K562 (cell line): ENCODE results near the gene HMGA1. TPM values are rescaled to one million over a fixed set of nuclear protein-coding genes. Genes with fewer than 3 reads are reported as not detected.

Experiments
- ATF3 ChIP-seq, 2 experiments: fragments of 450-650 bp in 1 of 2; sonication (generic) in 1 of 2; formaldehyde crosslinking in 1 of 2; IDR thresholded peaks in 1 of 2; conservative IDR thresholded peaks in 1 of 2; 2 replicates each; pipeline versions ENCODE4 v1.6.1 to v1.8.1; 2016 to 2023; ENCODE audit warnings: mild to moderate bottlenecking in 2 of 2, moderate library complexity in 2 of 2, inconsistent platforms in 1 of 2, missing genetic modification reagents in 1 of 2
- CBFA2T3 ChIP-seq: fragments of 450-650 bp; IDR thresholded peaks from 2 replicates; pipeline ENCODE4 v1.6.1; 2017
- CBX1 ChIP-seq: sonication (generic); IDR thresholded peaks from 2 replicates; pipeline ENCODE4 v1.6.1; 2016; ENCODE audit warnings: antibody characterized with exemption, low read depth, mild to moderate bottlenecking
- CBX2 ChIP-seq: fragments of 200-600 bp; sonication (generic); IDR thresholded peaks from one replicate; pipeline ENCODE4 v1.6.1; 2012; ENCODE audit warnings: mild to moderate bottlenecking, low read length, inconsistent platforms; ENCODE audit not compliant: insufficient read depth, poor library complexity, severe bottlenecking
- CTCFL ChIP-seq: IDR thresholded peaks from 2 replicates; pipeline ENCODE4 v1.6.1; 2011; ENCODE audit warnings: borderline replicate concordance, low read depth, mild to moderate bottlenecking, moderate library complexity, low read length; ENCODE audit not compliant: insufficient read depth, poor library complexity, severe bottlenecking
- ELF1 ChIP-seq: fragments of 200-800 bp; sonication (Bioruptor generic); IDR thresholded peaks from 2 replicates; pipeline ENCODE4 v1.6.1; 2016; ENCODE audit warnings: missing genetic modification characterization, missing compliant biosample characterization
- ELF2 ChIP-seq: fragments of 250-450 bp; sonication (Bioruptor Pico); IDR thresholded peaks from 2 replicates; pipeline ENCODE4 v1.5.0; 2021; ENCODE audit warnings: mild to moderate bottlenecking
- ELF4 ChIP-seq: fragments of 450-650 bp; formaldehyde crosslinking; IDR thresholded peaks from 2 replicates; pipeline ENCODE4 v1.4.0; 2022; ENCODE audit warnings: missing genetic modification characterization
- FOXA1 ChIP-seq: fragments of 450-650 bp; IDR thresholded peaks from 2 replicates; pipeline ENCODE4 v1.6.1; 2016; ENCODE audit warnings: mild to moderate bottlenecking, borderline replicate concordance
- MAX ChIP-seq: sonication (generic); formaldehyde crosslinking; IDR thresholded peaks from 2 replicates; pipeline ENCODE4 v1.9.0; 2022; ENCODE audit warnings: mild to moderate bottlenecking, missing genetic modification reagents
- MTA2 ChIP-seq: fragments of 450-650 bp; IDR thresholded peaks from 2 replicates; pipeline ENCODE4 v1.6.1; 2016; ENCODE audit warnings: low read depth
- NR0B1 ChIP-seq: fragments of 450-650 bp; IDR thresholded peaks from one replicate; pipeline ENCODE4 v1.6.1; 2018; ENCODE audit warnings: mild to moderate bottlenecking, moderate library complexity; ENCODE audit not compliant: partially characterized antibody
- RHOXF2B ChIP-seq: fragments of 250-450 bp; sonication (Bioruptor Pico); conservative IDR thresholded peaks from 2 replicates; pipeline ENCODE4 v1.5.1; 2021
- SP2 ChIP-seq: IDR thresholded peaks from 2 replicates; pipeline ENCODE4 v1.6.1; 2011; ENCODE audit warnings: mild to moderate bottlenecking, low read depth, low read length, moderate library complexity; ENCODE audit not compliant: poor library complexity, severe bottlenecking; ENCODE audit errors: extremely low read depth
- STAT6 ChIP-seq: sonication (generic); formaldehyde crosslinking; IDR thresholded peaks from 2 replicates; pipeline ENCODE4 v1.8.1; 2023; ENCODE audit warnings: mild to moderate bottlenecking, missing genetic modification reagents
- TEAD1 ChIP-seq, 2 experiments: fragments of 450-650 bp in 1 of 2; sonication (generic) in 1 of 2; formaldehyde crosslinking; IDR thresholded peaks; 2 replicates each; pipeline versions ENCODE4 v1.4.0 to v1.8.0; 2020 to 2022; ENCODE audit warnings: mild to moderate bottlenecking in 2 of 2, missing genetic modification reagents in 1 of 2
- USF1 ChIP-seq: sonication (generic); formaldehyde crosslinking; IDR thresholded peaks from 2 replicates; pipeline ENCODE4 v1.9.0; 2022; ENCODE audit warnings: mild to moderate bottlenecking, missing genetic modification reagents
- ZNF316 ChIP-seq: fragments of 450-650 bp; IDR thresholded peaks from 2 replicates; pipeline ENCODE4 v1.6.1; 2016
- polyA plus RNA-seq, 8 experiments: library from polyadenylated mRNA; depleted of rRNA in 4 of 8; stranded (reverse) in 5 of 8; unstranded in 3 of 8; fragments of >200 nt; fragmentation: Nextera tagmentation in 2 of 8; fragmentation: Illumina TruSeq in 1 of 8; extraction: Ambion mirVana in 2 of 8; extraction: Trizol in 1 of 8; gene quantifications; 2 replicates each; pipeline versions ENCODE4 v1.2.1 to v1.2.3, GENCODE V29; 2011 to 2014; ENCODE audit warnings: inconsistent platforms in 1 of 8, missing spikeins in 1 of 8
- total RNA-seq, 7 experiments: library from RNA; depleted of rRNA in 6 of 7; stranded (reverse); fragments of >200 nt in 6 of 7; fragmentation: Illumina TruSeq in 2 of 7; extraction: Trizol in 2 of 7; gene quantifications; 2 replicates each; pipeline versions ENCODE4 v1.2.1 to v1.2.3, GENCODE V29; 2011 to 2021; ENCODE audit warnings: low replicate concordance in 1 of 7

The HMGA1 gene
- total and polyA plus RNA-seq, 9 of the 15 experiments (the other 6 are each of a cell fraction or from before 2014, with no cell fraction given) = 27.8 to 1,947 (median 594) TPM

- no peak for TF ChIP-seq CTCFL
- 0 out of 2 replicates have a peak, but pooled peaks have one; percentile 18 for TF ChIP-seq CBFA2T3
- TF ChIP-seq NR0B1 = no peak
- TF ChIP-seq CBX1 = no peak
- TF ChIP-seq ELF1 (tag) = no peak
- TF ChIP-seq CBX2 = no peak
- TF ChIP-seq ZNF316 = no peak
- TF ChIP-seq ELF2 (CRISPR knock-in tag) = 0 out of 2 replicates have a peak, but pooled peaks have one; percentile 27
- TF ChIP-seq RHOXF2B (CRISPR knock-in tag) = no peak
- no peak for TF ChIP-seq MTA2
- TF ChIP-seq TEAD1 (CRISPR knock-in tag; IDR thresholded peaks at IDR 0.05) = 0 out of 4 replicates have a peak, but pooled peaks of 1 of the 2 experiments have one; percentile 19
- TF ChIP-seq MAX = peak; percentile 22; the same call in 1 of the 2 replicates
- TF ChIP-seq ATF3 (IDR thresholded peaks at IDR 0.05) = peak; percentile 37; the same call in 1 of the 2 replicates
- no peak for TF ChIP-seq ATF3 (CRISPR knock-in tag; conservative IDR thresholded peaks at IDR 0.05)
- peak; percentile 21; the same call in 1 of the 2 replicates for TF ChIP-seq USF1 (CRISPR knock-in tag)
- TF ChIP-seq ELF4 (CRISPR knock-in tag) = no peak
- no peak for TF ChIP-seq STAT6 (CRISPR knock-in tag)
- TF ChIP-seq SP2 = no peak
- no peak for TF ChIP-seq FOXA1
Measured at GRCh38 chr6:34227761-34228421, 8.8 kb upstream of the HMGA1 start (continued).
